KMS-11 (cell line): ENCODE data around the gene CEP131.

ENCODE experiments used
- H2AFZ ChIP-seq: fragments of 200-600 bp; sonication (generic); 2 replicates; pipeline ENCODE4 v1.6.1; 2016; ENCODE audit warnings: antibody characterized with exemption, mixed run types, low read depth
- H3K27ac ChIP-seq: fragments of 200-600 bp; sonication (generic); 2 replicates; pipeline ENCODE4 v1.6.1; 2016; ENCODE audit warnings: mild to moderate bottlenecking, mixed run types
- H3K27me3 ChIP-seq: fragments of 200-600 bp; sonication (generic); 2 replicates; pipeline ENCODE4 v1.6.1; 2017; ENCODE audit warnings: mild to moderate bottlenecking, low read depth, mixed run types, moderate library complexity; ENCODE audit not compliant: insufficient read depth
- H3K36me3 ChIP-seq: fragments of 200-600 bp; sonication (generic); 2 replicates; pipeline ENCODE4 v1.6.1; 2017; ENCODE audit warnings: mild to moderate bottlenecking, mixed run types; ENCODE audit not compliant: insufficient read depth
- H3K4me1 ChIP-seq: fragments of 200-600 bp; sonication (generic); 2 replicates; pipeline ENCODE4 v1.6.1; 2016; ENCODE audit warnings: mild to moderate bottlenecking, low read depth, mixed run types; ENCODE audit not compliant: poor library complexity, severe bottlenecking
- H3K4me2 ChIP-seq: fragments of 200-600 bp; sonication (generic); 2 replicates; pipeline ENCODE4 v1.7.0; 2016; ENCODE audit warnings: mild to moderate bottlenecking, mixed run types
- H3K4me3 ChIP-seq: fragments of 200-600 bp; sonication (generic); IDR thresholded peaks from 2 replicates; pipeline ENCODE4 v1.6.1; 2017; ENCODE audit warnings: low read depth, low read length, mixed read lengths; ENCODE audit not compliant: insufficient read depth
- H3K79me2 ChIP-seq: fragments of 200-600 bp; sonication (generic); 2 replicates; pipeline ENCODE4 v1.6.1; 2016; ENCODE audit warnings: low read depth, mixed run types; ENCODE audit not compliant: insufficient read depth
- H3K9ac ChIP-seq: fragments of 200-600 bp; sonication (generic); 2 replicates; pipeline ENCODE4 v1.6.1; 2016; ENCODE audit warnings: mild to moderate bottlenecking, mixed run types
- H4K20me1 ChIP-seq: fragments of 200-600 bp; sonication (generic); 2 replicates; pipeline ENCODE4 v1.6.1; 2016; ENCODE audit warnings: mild to moderate bottlenecking, mixed run types; ENCODE audit not compliant: insufficient read depth
- CTCF ChIP-seq: fragments of 200-600 bp; sonication (generic); conservative IDR thresholded peaks from 2 replicates; pipeline ENCODE4 v1.6.1; 2017; ENCODE audit warnings: low read depth, mild to moderate bottlenecking, antibody characterized with exemption, low read length, moderate library complexity, mixed read lengths

The CEP131 gene

GRCh38 chr17:81251094-81251708, 28.4 kb upstream of the CEP131 start:
- no peaks in the 10 kb centered on the region for H4K20me1 ChIP-seq
- no peak overlapping the region for H2AFZ ChIP-seq
- H3K9ac ChIP-seq: no peak overlapping the region
- H3K27ac ChIP-seq: no peak overlapping the region
- no peaks in the 10 kb centered on the region for H3K79me2 ChIP-seq
- TF ChIP-seq CTCF: no peak
- no peak overlapping the region for H3K4me3 ChIP-seq
- H3K4me1 ChIP-seq: no peaks in the 10 kb centered on the region
- no peaks in the 10 kb centered on the region for H3K36me3 ChIP-seq
- H3K4me2 ChIP-seq: no peak overlapping the region
- no peaks in the 10 kb centered on the region for H3K27me3 ChIP-seq

GRCh38 chr17:81250286-81251093, 27.7 kb upstream of the CEP131 start:
- no peaks in the 10 kb centered on the region for H3K27me3 ChIP-seq
- H3K27ac ChIP-seq: no peak overlapping the region
- no peak overlapping the region for H2AFZ ChIP-seq
- H3K36me3 ChIP-seq: no peaks in the 10 kb centered on the region
- H4K20me1 ChIP-seq: no peaks in the 10 kb centered on the region
- no peak overlapping the region for H3K9ac ChIP-seq
- no peaks in the 10 kb centered on the region for H3K4me1 ChIP-seq
- H3K79me2 ChIP-seq: no peaks in the 10 kb centered on the region
- TF ChIP-seq CTCF: no peak
- no peak overlapping the region for H3K4me2 ChIP-seq
- H3K4me3 ChIP-seq: no peak overlapping the region

- H3K27me3 ChIP-seq: no peaks in the 10 kb centered on the region
- H3K36me3 ChIP-seq: no peaks in the 10 kb centered on the region
- no peak overlapping the region for H3K27ac ChIP-seq
- no peaks in the 10 kb centered on the region for H3K79me2 ChIP-seq
- H3K4me2 ChIP-seq: no peak overlapping the region
- H2AFZ ChIP-seq: no peak overlapping the region
- no peak for TF ChIP-seq CTCF
- H3K4me3 ChIP-seq: no peak overlapping the region
- no peaks in the 10 kb centered on the region for H3K4me1 ChIP-seq
- H3K9ac ChIP-seq: no peak overlapping the region
- no peaks in the 10 kb centered on the region for H4K20me1 ChIP-seq
Measured at GRCh38 chr17:81249223-81250040, 26.7 kb upstream of the CEP131 start.

GRCh38 chr17:81248649-81249048, 25.9 kb upstream of the CEP131 start:
- Histone ChIP-seq H3K27me3 (no peaks in the 10 kb centered on the region), H3K27ac (no peak overlapping the region), H3K36me3 (no peaks in the 10 kb centered on the region), H4K20me1 (no peaks in the 10 kb centered on the region), H2AFZ (no peak overlapping the region), H3K4me3 (no peak overlapping the region), H3K79me2 (no peaks in the 10 kb centered on the region), H3K4me1 (no peaks in the 10 kb centered on the region), H3K9ac (no peak overlapping the region), H3K4me2 (no peak overlapping the region)
- no peak for TF ChIP-seq CTCF
